HL-60 (cell line): ENCODE results near the gene SYNRG.

Source experiments
- DNase-seq, 2 experiments: peaks; one replicate each; pipeline ENCODE4 v3.0.0-alpha.2; 2010 to 2020; ENCODE audit warnings: low read depth in 1 of 2, low spot score in 1 of 2
- H3K27ac ChIP-seq: fragments of 250-450 bp; sonication (Bioruptor Pico); replicated peaks from 2 replicates; pipeline ENCODE4 v1.5.1; 2020; ENCODE audit warnings: mild to moderate bottlenecking, moderate library complexity
- H3K27me3 ChIP-seq: fragments of 250-450 bp; sonication (Bioruptor Pico); 2 replicates; pipeline ENCODE4 v1.5.1; 2021; ENCODE audit warnings: mild to moderate bottlenecking, moderate library complexity; ENCODE audit not compliant: insufficient read depth, poor library complexity, severe bottlenecking
- H3K4me3 ChIP-seq: replicated peaks from 2 replicates; pipeline ENCODE4 v1.5.1; 2011; ENCODE audit warnings: mild to moderate bottlenecking, control low read depth, low read length; ENCODE audit not compliant: insufficient read depth
- CTCF ChIP-seq: IDR thresholded peaks from one replicate; pipeline ENCODE4 v1.5.1; 2011; ENCODE audit warnings: low read length, control low read depth, inconsistent platforms; ENCODE audit not compliant: insufficient read depth
- GABPA ChIP-seq: IDR thresholded peaks from 2 replicates; pipeline ENCODE4 v1.6.1; 2012; ENCODE audit warnings: low read depth
- POLR2AphosphoS5 ChIP-seq: IDR thresholded peaks from 2 replicates; pipeline ENCODE4 v1.6.1; 2012; ENCODE audit warnings: low read depth
- REST ChIP-seq: IDR thresholded peaks from 2 replicates; pipeline ENCODE4 v1.6.1; 2012; ENCODE audit warnings: low read depth; ENCODE audit not compliant: insufficient replicate concordance
- SPI1 ChIP-seq: IDR thresholded peaks from 2 replicates; pipeline ENCODE4 v1.6.1; 2012; ENCODE audit warnings: low read depth, mild to moderate bottlenecking, borderline replicate concordance

Gene SYNRG

GRCh38 chr17:37494971-37495370 is 114.2 kb downstream of the SYNRG start:
- Histone ChIP-seq H3K27ac (no peak overlapping the region), H3K4me3 (no peak overlapping the region), H3K27me3 (no peaks in the 10 kb centered on the region)
- TF ChIP-seq GABPA (no peak), SPI1 (no peak), CTCF (no peak), POLR2AphosphoS5 (no peak), REST (no peak)
- no peak for DNase-seq

GRCh38 chr17:37494401-37494831 is 114.8 kb downstream of the SYNRG start:
- no peaks in the 10 kb centered on the region for H3K27me3 ChIP-seq

More at GRCh38 chr17:37494401-37494831, 114.8 kb downstream of the SYNRG start:
- no peak for DNase-seq
- TF ChIP-seq POLR2AphosphoS5 = no peak
- TF ChIP-seq GABPA = no peak
- TF ChIP-seq REST = no peak
- no peak for TF ChIP-seq SPI1
- no peak for TF ChIP-seq CTCF
- H3K4me3 ChIP-seq = no peak overlapping the region
- H3K27ac ChIP-seq = no peak overlapping the region
